GM19193 (cell line): ENCODE data around the gene PRPF8.
A peak's percentile ranks its signal among the peaks of the same experiment; 100 is the strongest.

Experiments
- POLR2A ChIP-seq: IDR thresholded peaks from 4 replicates; pipeline ENCODE4 v1.6.1; 2011; ENCODE audit not compliant: insufficient read depth, insufficient read length; ENCODE audit errors: extremely low read depth

PRPF8 gene

GRCh38 chr17:1607971-1608320, 76.7 kb downstream of the PRPF8 start:
- no peak for TF ChIP-seq POLR2A

GRCh38 chr17:1606352-1606985, 78.2 kb downstream of the PRPF8 start:
- peak; percentile 7 for TF ChIP-seq POLR2A

- TF ChIP-seq POLR2A = no peak
These were observed 78.9 kb downstream of the PRPF8 start for GRCh38 chr17:1605681-1606351.

- no peak for TF ChIP-seq POLR2A
These were observed 79.7 kb downstream of the PRPF8 start for GRCh38 chr17:1604831-1605528.

GRCh38 chr17:1601571-1601970, 83.1 kb downstream of the PRPF8 start:
- TF ChIP-seq POLR2A = no peak
